ENCODE results near the gene IGSF9.

DNA sequence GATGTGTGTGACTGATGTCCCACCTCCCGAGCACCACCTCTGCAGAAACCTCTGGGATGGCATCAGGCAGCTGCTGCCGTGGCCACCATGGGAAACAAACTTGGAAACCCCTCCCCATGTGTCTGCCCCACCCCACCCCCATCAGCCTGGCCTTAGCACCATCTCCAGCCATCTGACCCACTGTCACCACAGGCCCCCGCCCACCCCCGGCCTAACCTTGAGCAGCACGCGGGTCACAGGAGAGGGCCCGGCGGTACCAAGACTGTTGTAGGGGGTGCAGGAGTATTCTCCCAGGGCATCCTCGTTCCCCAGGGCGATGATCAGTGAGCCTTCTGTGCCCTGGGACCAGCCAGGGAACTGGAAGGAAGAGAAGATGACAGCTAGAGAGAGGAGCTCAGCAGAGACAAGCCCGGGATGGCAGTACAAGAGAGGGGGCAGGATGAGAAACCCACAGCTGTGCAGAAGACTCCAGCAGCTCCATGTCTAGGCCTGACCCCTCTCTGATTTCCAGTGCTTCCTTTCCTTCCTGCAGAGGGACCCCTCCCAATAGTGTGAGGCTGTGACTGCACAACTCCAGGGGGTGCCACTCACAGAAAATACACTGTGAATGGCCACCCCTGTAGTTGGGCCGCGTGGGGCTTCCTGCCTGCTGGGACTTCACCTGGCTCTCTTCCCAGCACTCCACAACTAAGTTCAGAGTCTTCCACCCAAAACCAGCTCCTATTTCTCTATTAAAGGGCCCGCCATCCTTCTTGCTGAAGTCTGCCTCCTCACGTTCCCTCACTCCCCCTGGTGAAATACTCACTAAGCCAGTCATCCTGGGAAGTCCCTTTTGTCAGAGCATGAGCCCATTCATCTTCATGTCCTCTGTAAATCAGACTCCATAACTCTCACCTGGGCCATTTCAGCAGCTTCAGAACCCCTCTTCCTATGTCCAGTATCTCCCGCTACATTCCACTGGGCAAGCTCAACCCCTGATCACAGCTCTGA is 12.8 kb downstream of the IGSF9 start:
- TF ChIP-seq, protein P1, sequence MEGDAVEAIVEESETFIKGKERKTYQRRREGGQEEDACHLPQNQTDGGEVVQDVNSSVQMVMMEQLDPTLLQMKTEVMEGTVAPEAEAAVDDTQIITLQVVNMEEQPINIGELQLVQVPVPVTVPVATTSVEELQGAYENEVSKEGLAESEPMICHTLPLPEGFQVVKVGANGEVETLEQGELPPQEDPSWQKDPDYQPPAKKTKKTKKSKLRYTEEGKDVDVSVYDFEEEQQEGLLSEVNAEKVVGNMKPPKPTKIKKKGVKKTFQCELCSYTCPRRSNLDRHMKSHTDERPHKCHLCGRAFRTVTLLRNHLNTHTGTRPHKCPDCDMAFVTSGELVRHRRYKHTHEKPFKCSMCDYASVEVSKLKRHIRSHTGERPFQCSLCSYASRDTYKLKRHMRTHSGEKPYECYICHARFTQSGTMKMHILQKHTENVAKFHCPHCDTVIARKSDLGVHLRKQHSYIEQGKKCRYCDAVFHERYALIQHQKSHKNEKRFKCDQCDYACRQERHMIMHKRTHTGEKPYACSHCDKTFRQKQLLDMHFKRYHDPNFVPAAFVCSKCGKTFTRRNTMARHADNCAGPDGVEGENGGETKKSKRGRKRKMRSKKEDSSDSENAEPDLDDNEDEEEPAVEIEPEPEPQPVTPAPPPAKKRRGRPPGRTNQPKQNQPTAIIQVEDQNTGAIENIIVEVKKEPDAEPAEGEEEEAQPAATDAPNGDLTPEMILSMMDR (conservative IDR thresholded peaks at IDR 0.05 in 1 of 2, IDR thresholded peaks at IDR 0.05 in 1 of 2; ENCODE audit: extremely low read depth in 1 of 2, insufficient read depth in 1 of 2, low read depth in 1 of 2, low read length in 2 of 2): no peak
- TF ChIP-seq EZH2 (IDR thresholded peaks at IDR 0.05; ENCODE audit: borderline replicate concordance, low read length): no peak

Data from mammary epithelial cell (primary cell).